HG03575 (cell line): ENCODE results near the gene RANBP3.
"Not testable (repeated sequence)": the region's sequence is repeated elsewhere in the genome, so short reads cannot be mapped to it uniquely, and the experiment has no call there.

ENCODE experiments used
- ATAC-seq: cut with Tn5 transposase; IDR thresholded peaks from one replicate; pipeline ENCODE4 v1.9.1; 2021; ENCODE audit not compliant: unreplicated experiment, insufficient number of reproducible peaks, low FRiP score; ENCODE audit errors: extremely low read depth

RANBP3 gene, protein sequence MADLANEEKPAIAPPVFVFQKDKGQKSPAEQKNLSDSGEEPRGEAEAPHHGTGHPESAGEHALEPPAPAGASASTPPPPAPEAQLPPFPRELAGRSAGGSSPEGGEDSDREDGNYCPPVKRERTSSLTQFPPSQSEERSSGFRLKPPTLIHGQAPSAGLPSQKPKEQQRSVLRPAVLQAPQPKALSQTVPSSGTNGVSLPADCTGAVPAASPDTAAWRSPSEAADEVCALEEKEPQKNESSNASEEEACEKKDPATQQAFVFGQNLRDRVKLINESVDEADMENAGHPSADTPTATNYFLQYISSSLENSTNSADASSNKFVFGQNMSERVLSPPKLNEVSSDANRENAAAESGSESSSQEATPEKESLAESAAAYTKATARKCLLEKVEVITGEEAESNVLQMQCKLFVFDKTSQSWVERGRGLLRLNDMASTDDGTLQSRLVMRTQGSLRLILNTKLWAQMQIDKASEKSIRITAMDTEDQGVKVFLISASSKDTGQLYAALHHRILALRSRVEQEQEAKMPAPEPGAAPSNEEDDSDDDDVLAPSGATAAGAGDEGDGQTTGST

GRCh38 chr19:5977785-5978605, at the start of gene RANBP3:
TSS of gene RANBP3 (minus strand) at chr19:5978140. CDS start at chr19:5978082, 58 bp downstream.
- peak; percentile 58 for ATAC-seq

DNA sequence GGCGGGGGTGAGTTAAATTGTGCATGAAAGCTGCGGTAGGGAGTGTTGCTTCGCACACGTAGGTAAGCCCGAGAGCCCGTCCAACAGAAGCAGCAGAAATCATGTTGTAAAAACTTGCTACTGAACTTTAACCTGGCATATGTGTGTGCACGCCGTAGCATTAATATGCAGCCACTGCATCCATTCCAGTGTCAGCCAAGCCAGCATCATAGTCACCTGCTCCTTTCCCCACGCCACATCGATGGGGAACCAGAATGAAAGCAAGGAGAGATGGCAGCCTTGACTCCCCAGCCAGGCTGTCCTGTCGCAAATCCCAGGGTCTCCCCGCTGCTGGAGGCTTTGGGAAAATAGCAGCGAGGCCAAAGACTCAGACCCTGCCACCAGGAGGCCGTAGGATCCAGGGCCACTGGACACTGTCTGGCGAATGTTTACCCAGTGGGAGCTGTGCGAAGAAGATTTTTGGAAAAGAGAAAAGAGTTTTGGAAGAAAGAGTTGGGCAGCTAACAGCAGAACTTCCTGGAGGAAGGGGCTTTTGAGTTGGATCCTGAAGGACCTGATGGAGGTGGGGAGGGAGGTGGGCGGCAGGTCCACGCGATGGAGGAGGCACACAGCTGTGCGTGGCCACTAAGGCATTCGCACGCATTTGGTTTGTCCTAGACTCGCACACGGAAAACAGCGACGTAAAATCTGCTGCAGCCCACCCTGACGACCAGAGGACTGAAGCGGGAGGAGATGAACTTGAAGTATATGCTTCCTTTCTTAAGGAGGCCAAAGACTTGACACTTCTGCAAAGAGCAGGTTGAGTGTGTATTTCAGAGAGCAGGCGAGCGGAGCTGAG, 48.7 kb upstream of the RANBP3 start:
- no peak for ATAC-seq

- not testable (repeated sequence) for ATAC-seq
Measured at GRCh38 chr19:6024756-6025155, 46.8 kb upstream of the RANBP3 start.

GRCh38 chr19:6023936-6024335, 46.0 kb upstream of the RANBP3 start:
- no peak for ATAC-seq

- ATAC-seq = no peak
Measured at GRCh38 chr19:6023085-6023682, 45.2 kb upstream of the RANBP3 start.

DNA sequence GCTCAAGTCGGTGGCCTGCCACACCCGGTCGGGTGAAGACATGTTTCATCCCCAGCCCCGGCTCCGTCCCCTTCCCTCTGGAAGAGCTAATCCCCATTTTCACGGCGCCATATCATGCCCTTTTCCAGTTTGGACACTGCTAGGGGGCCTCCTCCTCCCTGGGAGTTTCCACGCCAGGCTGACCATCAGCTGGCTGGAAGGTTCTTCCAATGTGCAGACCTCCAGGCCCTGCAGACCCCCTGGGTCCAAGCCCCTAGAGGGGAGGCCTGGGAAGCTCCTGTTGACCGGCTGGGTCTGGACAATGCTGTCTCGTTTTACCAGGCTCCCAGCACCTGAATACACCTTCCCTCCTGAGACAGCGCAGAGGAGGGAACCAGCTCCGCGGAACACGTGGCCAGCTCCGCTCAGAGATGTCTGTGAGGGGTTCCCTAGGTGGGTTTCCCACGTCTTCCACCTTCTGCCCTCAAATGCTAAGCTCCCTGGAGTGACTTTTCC, 44.7 kb upstream of the RANBP3 start:
- ATAC-seq = no peak

DNA sequence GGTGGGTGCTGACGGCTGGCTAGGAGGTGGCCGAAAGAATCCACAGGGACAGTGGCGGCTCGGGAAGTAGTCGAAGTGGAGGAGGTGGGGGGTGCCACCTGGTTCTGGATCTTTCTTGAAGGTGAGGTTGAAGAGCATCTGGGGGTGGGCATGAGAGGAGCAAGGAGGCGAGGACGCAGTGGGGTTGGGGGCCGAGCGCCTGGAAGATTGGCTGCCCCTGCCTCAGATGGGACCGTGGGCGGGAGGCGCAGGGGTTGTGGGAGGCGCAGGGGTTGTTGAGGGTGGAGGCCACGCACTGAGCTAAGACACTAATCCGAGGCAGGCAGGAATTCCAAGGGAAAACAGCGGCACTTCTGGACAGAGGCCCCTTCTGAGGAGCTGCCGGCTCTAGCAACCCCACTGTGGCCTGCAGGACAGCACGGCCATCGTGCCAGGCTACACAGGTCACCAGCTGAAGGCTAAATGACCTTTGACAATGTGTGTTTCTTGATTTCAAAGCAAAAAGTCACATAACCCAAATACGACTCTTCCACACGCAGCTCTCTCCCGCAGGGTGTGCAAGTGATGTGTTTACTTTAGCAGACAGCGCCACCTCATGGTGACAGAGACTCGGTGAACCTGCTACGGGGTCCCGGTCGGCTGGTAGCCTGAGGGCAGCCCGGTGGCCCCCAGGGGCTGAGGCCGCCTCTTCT, 44.1 kb upstream of the RANBP3 start:
- no peak for ATAC-seq

DNA sequence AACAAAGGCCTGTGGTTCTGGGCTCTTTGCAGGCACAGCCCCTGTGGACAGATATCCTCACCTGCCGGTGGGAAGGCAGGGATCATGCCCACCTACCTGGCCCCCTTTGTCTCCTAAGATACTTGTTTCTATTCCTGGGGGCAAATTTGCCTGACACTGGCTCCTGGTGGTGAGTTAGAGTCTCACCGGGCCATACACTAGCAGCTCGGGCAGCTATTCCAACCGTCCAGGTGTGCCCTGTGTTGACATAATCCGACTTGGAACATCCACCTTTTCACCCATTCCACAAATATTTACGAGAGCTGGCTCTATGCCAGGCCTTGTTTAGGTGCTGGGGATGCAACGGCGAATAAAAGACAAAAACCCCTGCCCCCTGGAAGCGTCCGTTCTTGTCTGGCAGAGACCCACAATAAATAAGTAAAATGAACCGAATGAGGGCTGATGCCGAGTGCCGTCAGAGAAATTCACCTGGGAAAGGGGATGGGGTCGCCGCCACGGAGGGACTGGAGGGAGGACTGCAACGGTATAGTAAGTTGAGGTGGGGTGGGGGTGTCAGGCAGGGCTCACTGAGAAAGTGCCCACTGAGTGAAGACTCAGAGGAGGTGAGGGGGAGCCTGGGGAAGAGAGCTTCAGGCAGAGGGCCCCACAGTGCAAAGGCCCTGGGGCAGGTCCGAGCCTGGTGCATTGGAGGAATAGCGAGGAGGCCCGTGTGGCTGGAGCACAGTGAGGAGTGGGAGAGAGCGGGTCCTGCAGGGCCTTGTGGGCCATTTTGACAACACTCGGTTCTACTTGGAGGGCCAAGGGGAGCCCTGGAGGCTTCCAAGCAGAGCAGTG, 43.2 kb upstream of the RANBP3 start:
- ATAC-seq = no peak

DNA sequence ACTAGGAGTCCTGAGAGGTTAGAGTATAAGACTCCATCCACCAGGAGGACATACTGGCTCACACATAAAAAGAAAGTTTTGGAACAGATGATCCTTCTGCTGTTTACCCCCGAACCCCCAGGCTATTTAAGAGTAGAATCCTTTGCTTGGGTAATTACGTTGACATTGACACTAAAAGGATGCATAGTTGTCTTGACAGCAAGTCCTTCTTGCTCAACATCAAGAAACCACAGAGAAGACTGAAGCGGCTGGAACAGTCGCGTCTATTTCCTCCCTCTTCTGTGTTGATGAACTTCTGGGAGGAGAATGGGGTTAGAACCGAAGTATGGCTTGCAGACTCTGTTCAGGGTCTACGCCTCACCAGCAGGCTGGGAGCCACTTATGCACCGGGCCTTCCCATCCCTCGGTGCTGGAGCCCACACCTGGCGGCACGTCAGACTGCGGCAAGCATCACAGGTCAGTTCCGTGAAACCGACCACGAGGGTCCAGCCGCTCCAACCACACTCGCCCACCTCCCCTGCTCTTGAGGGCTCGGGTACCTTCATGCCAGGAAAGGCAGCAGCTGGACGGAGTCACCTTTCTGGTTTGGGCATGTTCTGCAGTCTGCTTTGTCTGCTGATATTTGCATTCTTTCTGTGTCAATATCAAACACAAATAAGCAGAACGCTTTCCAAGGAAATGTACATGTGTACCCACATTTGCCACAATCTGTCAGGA, 42.4 kb upstream of the RANBP3 start:
- no peak for ATAC-seq

DNA sequence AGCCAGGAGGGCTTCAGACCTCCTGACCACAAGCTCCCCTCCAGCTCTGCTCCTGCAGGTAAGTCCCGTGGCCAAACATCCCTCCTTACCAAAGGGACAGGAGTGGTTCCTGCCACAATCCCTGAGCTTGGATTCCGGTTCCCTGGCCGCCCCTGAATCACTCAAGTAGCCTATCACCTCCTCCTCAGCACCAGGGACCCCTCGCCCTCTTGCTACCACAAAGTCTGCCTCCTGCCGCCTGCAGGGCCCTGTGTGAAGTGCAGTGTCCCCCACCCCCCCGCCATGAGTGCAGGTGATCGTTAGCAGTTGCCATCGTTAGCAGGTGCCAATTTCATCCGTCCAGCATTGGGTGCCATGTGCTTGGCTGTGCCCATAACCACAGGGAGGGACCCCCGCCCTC, 40.8 kb upstream of the RANBP3 start:
- ATAC-seq = no peak

DNA sequence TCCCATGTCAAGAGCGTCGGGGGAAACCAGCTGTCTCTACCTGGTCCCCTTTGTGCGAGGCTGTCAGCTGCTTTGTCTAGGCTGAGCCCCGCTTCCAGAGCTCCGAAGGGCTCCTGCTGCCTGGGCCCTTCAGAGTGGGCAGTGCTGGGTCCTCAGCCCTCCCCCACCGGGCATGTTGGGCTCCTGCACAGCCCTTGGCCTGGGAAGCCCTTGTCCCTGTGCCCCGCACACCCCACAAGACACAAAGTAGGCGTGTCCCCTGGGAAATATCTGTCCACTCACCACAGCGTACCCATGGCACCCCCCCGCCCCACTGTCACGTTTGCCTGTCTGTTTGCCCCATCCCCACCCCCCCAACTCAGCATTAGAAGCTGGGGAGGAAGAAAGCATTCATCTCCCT, 39.6 kb upstream of the RANBP3 start:
- no peak for ATAC-seq

- no peak for ATAC-seq
Measured at GRCh38 chr19:6015841-6016545, 38.1 kb upstream of the RANBP3 start.

GRCh38 chr19:6014551-6015135, 36.7 kb upstream of the RANBP3 start:
- ATAC-seq = no peak

DNA sequence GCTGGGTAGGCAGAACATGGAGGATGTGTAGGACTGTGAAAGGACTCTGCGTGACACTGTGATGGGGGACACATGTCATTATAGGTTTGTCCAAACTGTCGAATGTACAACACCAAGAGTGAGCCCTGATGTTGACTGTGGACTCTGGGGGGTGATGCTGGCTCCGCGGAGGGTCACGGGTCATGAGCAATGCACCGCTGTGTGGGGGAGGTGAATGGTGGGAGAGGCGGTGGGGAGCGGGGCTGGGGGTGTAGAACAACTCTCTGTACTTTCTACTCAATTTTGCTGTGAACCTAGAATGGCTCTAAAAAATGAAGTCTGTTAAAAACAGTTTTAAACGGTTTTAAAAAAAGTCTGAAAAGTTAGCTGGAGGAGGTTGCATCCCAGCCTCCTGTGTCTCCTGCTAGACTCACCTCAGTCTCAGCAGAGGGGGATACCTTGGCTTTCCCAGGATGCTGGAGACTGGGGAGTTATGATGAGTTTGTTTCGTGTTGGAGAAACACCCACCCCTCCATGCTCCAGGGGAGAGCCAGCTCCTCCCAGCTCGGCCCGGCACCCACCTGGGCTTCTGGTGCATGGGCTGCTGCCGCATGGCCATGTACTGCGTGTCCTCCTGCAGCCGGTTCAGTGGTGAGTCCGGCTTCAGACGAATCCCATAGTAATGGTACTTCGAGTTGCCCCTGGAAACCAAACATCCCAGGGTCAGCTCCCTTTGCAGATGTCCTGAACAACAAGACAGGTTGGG, 34.7 kb upstream of the RANBP3 start:
- ATAC-seq = no peak

DNA sequence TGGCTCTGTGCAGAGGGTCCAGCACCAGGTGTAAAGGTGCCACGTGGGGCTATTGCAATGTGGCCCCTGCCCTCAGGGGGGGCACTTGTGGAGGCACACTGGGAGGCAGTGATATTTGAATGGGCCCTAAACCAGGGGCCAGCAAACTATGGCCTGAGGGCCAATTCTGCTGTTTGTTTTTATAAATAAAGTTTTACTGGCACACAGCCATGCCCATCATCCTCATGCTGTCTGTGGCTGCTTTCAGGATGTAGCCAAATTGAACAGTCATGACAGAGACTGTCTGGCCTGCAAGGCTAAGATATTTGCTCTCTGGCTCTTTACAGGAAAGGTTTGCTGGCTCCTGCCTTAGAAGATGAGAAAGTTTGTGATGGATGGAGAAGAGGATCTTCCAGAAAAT, 33.9 kb upstream of the RANBP3 start:
- no peak for ATAC-seq
